Pancreas (tissue), 10 donors: ENCODE results near the gene SPRR3. TPM values are rescaled to one million over a fixed set of nuclear protein-coding genes. Genes with fewer than 3 reads are reported as not detected.

Experiments used
- ATAC-seq, 4 donors: fragments of 200-7000 bp; cut with Tn5 transposase; one replicate each; pipeline versions ENCODE4 v1.8.0 to v1.9.1; 2020; ENCODE audit warnings: mild to moderate bottlenecking in 4 of 4, moderate library complexity in 4 of 4
- DNase-seq, 6 donors: peaks; one replicate each; pipeline ENCODE4 v3.0.0-alpha.2; 2020
- FAIRE-seq: peaks from 2 replicates; lab custom pipeline; 2012; peaks lifted over from hg19 to GRCh38; lab: Jason Lieb, UNC
- H3K27ac ChIP-seq, 4 donors: fragments of 200-600 bp; sonication (generic); 1 replicate in 3 of 4; 2 replicates in 1 of 4; pipeline versions ENCODE4 v1.5.0 to v1.8.0; 2020
- H3K27me3 ChIP-seq, 4 donors: fragments of 200-600 bp; one replicate each; pipeline ENCODE4 v1.8.0; 2021
- H3K36me3 ChIP-seq, 3 donors: fragments of 200-600 bp; sonication (generic) in 1 of 3; one replicate each; pipeline versions ENCODE4 v1.5.0 to v1.8.0; 2020 to 2021
- H3K4me1 ChIP-seq, 3 donors: fragments of 200-600 bp; one replicate each; pipeline ENCODE4 v1.8.0; 2021
- H3K4me3 ChIP-seq, 4 donors: fragments of 200-600 bp; sonication (generic) in 2 of 4; one replicate each; pipeline versions ENCODE4 v1.5.0 to v1.8.0; 2020 to 2021
- H3K9me3 ChIP-seq, 4 donors: fragments of 200-600 bp; one replicate each; pipeline ENCODE4 v1.8.0; 2021
- WGBS, 2 donors: extraction: QIAGEN DNeasy Blood & Tissue Kit; methylation state at CpG; one replicate each; pipeline ENCODE4 v1.1.7; 2013; 5-methylcytosine and 5-hydroxymethylcytosine counted together
- intact Hi-C, 3 donors: fragments of 100-400 bp; cut with DNase I; formaldehyde crosslinking; loops; one replicate each; pipeline versions ENCODE4 v1.11.1 to v1.14.2; 2022
- polyA plus RNA-seq, 2 donors: library from polyadenylated mRNA; stranded (reverse); fragments of 200-250 nt; gene quantifications; one replicate each; pipeline ENCODE4 v1.2.3, GENCODE V29; 2013
- total RNA-seq, 6 donors: library from RNA; stranded (reverse); fragmentation: NEBNext Ultra II Directional in 4 of 6; extraction: Animal tissue kit (Norgen Biotek cat#: 25700) in 4 of 6; gene quantifications; one replicate each; pipeline versions ENCODE4 v1.2.1 to v1.2.4, GENCODE V29; 2021 to 2023
- TF ChIP-seq, protein P1 (sequence below), 4 donors: fragments of 200-600 bp; sonication (generic) in 3 of 4; IDR thresholded peaks; one replicate each; pipeline versions ENCODE4 v1.5.0 to v1.8.0; 2021; ENCODE audit warnings: antibody characterized with exemption in 4 of 4
- donor health status: healthy with polysubstance abuse.
- donor health status: DM: no; HTN: no; CAD: no; lungs with moderate emphysema.
- donor health status: DM: no; HTN: no; CAD: no.
- donor health status: control.
- donor health status: control.
- donor health status: Bipolar disorder and iron deficiency.
- donor health status: DM: yes; HTN: yes; CAD: no.
- donor health status: DM: no; HTN: no; CAD: no.
- donor health status: DM: no; HTN: no; CAD: no.
- donor health status: DM: yes; HTN: yes; CAD: no.

SPRR3 gene
- total and polyA plus RNA-seq, 8 donors = 2.8 to 3.2 TPM; not detected in 6

DNA sequence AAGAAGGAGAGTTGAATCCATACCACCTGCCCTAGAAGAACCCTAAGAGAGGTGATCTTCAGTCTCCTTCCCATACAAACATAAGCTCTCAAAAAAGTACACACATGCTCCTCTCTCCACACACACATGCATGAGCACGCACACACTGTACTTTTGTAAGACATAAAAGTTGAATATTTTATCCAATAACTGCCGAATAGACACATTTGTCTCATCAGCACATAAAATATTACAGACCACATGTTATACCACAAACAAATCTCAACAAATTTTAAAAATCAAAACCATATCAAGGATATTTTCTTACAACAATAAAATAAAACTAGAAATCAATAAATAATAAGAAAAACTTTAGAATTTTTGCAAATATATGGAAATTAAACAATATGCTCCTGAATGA, 15.0 kb upstream of the SPRR3 start:
- no peaks in the 10 kb centered on the region for H3K9me3 ChIP-seq
- H3K4me1 ChIP-seq = no peaks in the 10 kb centered on the region
- no peak overlapping the region for H3K4me3 ChIP-seq
- FAIRE-seq (no peak), ATAC-seq (no peak), DNase-seq (no peak)
- no peaks in the 10 kb centered on the region for H3K36me3 ChIP-seq
- 76 to 80% methylated on average over 2 of the region's 2 CpGs for WGBS, 2 donors
- TF ChIP-seq, protein P1, sequence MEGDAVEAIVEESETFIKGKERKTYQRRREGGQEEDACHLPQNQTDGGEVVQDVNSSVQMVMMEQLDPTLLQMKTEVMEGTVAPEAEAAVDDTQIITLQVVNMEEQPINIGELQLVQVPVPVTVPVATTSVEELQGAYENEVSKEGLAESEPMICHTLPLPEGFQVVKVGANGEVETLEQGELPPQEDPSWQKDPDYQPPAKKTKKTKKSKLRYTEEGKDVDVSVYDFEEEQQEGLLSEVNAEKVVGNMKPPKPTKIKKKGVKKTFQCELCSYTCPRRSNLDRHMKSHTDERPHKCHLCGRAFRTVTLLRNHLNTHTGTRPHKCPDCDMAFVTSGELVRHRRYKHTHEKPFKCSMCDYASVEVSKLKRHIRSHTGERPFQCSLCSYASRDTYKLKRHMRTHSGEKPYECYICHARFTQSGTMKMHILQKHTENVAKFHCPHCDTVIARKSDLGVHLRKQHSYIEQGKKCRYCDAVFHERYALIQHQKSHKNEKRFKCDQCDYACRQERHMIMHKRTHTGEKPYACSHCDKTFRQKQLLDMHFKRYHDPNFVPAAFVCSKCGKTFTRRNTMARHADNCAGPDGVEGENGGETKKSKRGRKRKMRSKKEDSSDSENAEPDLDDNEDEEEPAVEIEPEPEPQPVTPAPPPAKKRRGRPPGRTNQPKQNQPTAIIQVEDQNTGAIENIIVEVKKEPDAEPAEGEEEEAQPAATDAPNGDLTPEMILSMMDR (IDR thresholded peaks at IDR 0.05) = no peak
- no peaks in the 10 kb centered on the region for H3K27me3 ChIP-seq
- intact Hi-C loops = no loop called here
- H3K27ac ChIP-seq = no peak overlapping the region

DNA sequence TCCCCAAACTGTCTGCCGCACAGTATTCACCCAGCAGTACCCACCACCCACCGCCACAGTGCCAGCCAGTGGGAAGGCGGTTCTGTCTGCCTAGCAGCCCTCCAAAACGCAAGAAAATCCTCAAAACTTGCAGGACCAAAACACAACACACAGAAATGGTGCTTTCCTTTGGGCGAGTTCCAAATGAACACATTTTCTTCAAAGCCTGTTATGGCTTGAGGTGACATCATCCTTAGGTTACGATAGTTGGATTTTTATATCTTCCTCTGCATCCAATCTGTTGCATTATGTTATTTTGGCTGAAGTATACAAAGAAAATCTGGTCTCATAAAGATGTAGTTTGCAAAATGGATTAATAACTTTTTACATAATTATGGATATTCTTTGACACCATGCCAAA, 8.4 kb upstream of the SPRR3 start:
- DNase-seq (no peak), FAIRE-seq (no peak), ATAC-seq (no peak)
- Histone ChIP-seq H3K9me3 (no peaks in the 10 kb centered on the region), H3K36me3 (no peaks in the 10 kb centered on the region), H3K4me3 (no peak overlapping the region), H3K27me3 (no peaks in the 10 kb centered on the region), H3K27ac (no peak overlapping the region), H3K4me1 (peaks cover 0 to 9% (median 0%) of the 10 kb centered on the region in 3 donors)
- TF ChIP-seq, protein P1 (IDR thresholded peaks at IDR 0.05) = no peak
- WGBS, 2 donors = 78 to 85% methylated on average over 6 of the region's 6 CpGs
- intact Hi-C loops = no loop called here

DNA sequence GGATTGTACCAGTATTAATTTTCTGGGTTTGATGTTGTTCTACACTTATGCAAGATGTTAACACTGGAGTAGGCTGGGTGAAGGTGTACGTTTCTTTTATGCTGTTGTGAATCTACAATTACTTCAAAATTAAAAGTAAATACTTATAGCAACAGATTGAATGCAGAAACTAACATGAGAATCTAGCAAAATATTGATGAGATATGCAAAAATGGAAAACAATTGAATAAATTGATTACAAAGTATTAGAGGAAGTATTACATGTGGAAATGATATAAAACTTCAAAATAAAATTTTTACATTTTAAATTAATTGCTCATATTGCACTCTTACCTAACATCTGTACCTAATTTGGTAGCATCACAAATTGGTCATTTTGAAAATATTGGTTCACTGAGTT, 5.7 kb upstream of the SPRR3 start:
- H3K4me3 ChIP-seq = no peak overlapping the region
- no peaks in the 10 kb centered on the region for H3K9me3 ChIP-seq
- DNase-seq = no peak
- H3K27me3 ChIP-seq = no peaks in the 10 kb centered on the region
- TF ChIP-seq, protein P1 (IDR thresholded peaks at IDR 0.05) = no peak
- no peak overlapping the region for H3K27ac ChIP-seq
- peaks cover 0 to 9% (median 0%) of the 10 kb centered on the region in 3 donors for H3K4me1 ChIP-seq
- 0 to 44% methylated on average over 1 of the region's 1 CpG for WGBS, 2 donors
- H3K36me3 ChIP-seq = no peaks in the 10 kb centered on the region
- ATAC-seq = no peak
- intact Hi-C loops = no loop called here
- no peak for FAIRE-seq

DNA sequence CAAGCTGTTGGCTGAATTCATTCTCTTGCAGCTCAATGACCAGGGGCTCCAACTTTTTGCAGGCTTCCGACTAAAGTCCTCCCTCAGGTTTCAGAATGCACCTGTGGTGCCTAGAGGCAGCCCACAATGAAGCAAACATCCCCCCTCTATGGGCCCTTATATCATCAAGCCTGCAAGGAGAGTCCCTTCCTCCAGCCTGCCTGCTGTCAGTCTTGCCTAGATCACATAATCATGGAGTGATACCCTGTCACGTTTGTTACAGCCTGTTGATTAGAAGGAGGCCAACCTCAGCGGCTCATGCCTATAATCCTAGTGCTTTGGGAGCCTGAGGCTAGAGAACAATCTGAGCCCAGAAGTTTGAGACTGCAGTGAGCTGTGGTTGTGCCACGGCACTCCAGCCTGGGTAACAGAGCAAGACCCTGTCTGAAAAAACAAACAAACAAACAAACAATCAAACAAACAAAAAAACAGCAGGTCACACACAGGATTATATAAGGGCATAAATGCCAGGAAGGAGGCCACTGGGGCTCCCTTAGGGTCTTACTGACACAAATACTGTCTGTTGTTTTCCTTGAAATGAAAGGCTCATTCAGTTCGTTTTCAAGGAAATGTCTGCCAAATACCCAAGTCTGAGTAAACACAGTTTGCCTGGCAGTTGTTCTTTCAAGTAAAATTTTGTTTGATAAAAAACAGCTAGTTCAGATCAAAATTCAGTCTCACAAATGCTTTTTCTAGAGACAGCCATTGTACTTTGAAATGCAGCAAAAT, 4.7 kb upstream of the SPRR3 start:
- DNase-seq (no peak), FAIRE-seq (no peak), ATAC-seq (peak in 3 of 4 donors; percentile 71 to 80 (median 71))
- intact Hi-C loops = no loop called here
- H3K9me3 ChIP-seq = no peaks in the 10 kb centered on the region
- peak overlapping the region in 1 of 4 donors; percentile 20 for H3K27ac ChIP-seq
- no peaks in the 10 kb centered on the region for H3K36me3 ChIP-seq
- H3K4me1 ChIP-seq = peaks cover 0 to 9% (median 0%) of the 10 kb centered on the region in 3 donors
- H3K4me3 ChIP-seq = no peak overlapping the region
- H3K27me3 ChIP-seq = no peaks in the 10 kb centered on the region
- TF ChIP-seq, protein P1 (IDR thresholded peaks at IDR 0.05) = no peak
- 29 to 33% methylated on average over 5 of the region's 5 CpGs for WGBS, 2 donors

DNA sequence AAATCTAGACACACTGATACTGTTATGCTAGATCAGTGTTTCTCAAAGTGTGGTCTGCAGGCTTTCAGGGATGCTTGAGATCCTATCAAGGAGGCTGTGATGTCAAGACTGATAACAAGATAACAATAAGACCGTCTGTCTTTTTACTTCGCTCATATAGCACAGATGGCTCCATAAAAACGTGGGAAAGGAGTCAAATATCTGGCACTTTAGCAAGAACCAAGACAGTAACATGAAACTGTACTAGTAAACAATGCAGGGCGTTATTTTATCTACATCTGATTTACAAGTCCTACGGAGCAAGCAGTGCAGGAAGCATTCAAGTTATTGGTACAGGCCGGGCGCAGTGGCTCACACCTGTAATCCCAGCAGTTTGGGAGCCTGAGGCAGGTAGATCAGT, 3.6 kb upstream of the SPRR3 start:
- Histone ChIP-seq H3K27ac (no peak overlapping the region), H3K9me3 (no peaks in the 10 kb centered on the region), H3K4me3 (no peak overlapping the region), H3K36me3 (no peaks in the 10 kb centered on the region), H3K27me3 (no peaks in the 10 kb centered on the region), H3K4me1 (peaks cover 0 to 9% (median 0%) of the 10 kb centered on the region in 3 donors)
- TF ChIP-seq, protein P1 (IDR thresholded peaks at IDR 0.05) = no peak
- DNase-seq = no peak
- no peak for FAIRE-seq
- intact Hi-C loops = no loop called here
- ATAC-seq = no peak
- WGBS, 2 donors = 42 to 48% methylated on average over 7 of the region's 7 CpGs
